Stimulated activated effector memory CD8-positive, alpha-beta T cell treated with anti-CD3 and anti-CD28 coated beads, Interleukin-12 subunit alpha, Interleukin-12 subunit beta, amount 100 ng/mL, for 72 hours (primary cell): Measurements from ENCODE around the gene DIS3L2.

Source experiments
- ATAC-seq: fragments of 150-1000 bp; cut with Tn5 transposase; 2 replicates; pipeline ENCODE4 v1.10.0; 2021
- DNase-seq, 2 donors: peaks; one replicate each; pipeline ENCODE4 v3.0.0; 2021 to 2022; ENCODE audit warnings: low spot score in 2 of 2
- H3K27ac Mint-ChIP-seq: one replicate; pipeline ENCODE4 v1.8.0; 2022; ENCODE audit warnings: mild to moderate bottlenecking, mixed read lengths
- H3K36me3 Mint-ChIP-seq: one replicate; pipeline ENCODE4 v1.8.0; 2022; ENCODE audit warnings: mild to moderate bottlenecking, mixed read lengths
- H3K4me1 Mint-ChIP-seq: one replicate; pipeline ENCODE4 v1.8.0; 2022; ENCODE audit warnings: mixed read lengths
- H3K4me3 Mint-ChIP-seq: one replicate; pipeline ENCODE4 v1.8.0; 2022; ENCODE audit warnings: mild to moderate bottlenecking, mixed read lengths
- H3K9me3 Mint-ChIP-seq: one replicate; pipeline ENCODE4 v1.8.0; 2022; ENCODE audit warnings: mixed read lengths

DIS3L2 gene

GRCh38 chr2:231926180-231926741 lies 35.3 kb upstream of the DIS3L2 start, which contains the start of gene NPPC:
TSS of gene NPPC (minus strand) at chr2:231926396. CDS start at chr2:231926249, 147 bp downstream.
- no peaks in the 10 kb centered on the region for H3K36me3 Mint-ChIP-seq
- H3K4me3 Mint-ChIP-seq, result peak within 1 kb of the TSS; percentile 53
- H3K9me3 Mint-ChIP-seq, result no peaks in the 10 kb centered on the region
- H3K27ac Mint-ChIP-seq, result no peak within 1 kb of the TSS
- ATAC-seq (peak; percentile 83), DNase-seq (peak; percentile 31 to 77)
- H3K4me1 Mint-ChIP-seq, result peaks cover 23% of the 10 kb centered on the region

- Mint-ChIP-seq H3K9me3 (no peaks in the 10 kb centered on the region), H3K4me3 (peak overlapping the region; percentile 53), H3K4me1 (peaks cover 23% of the 10 kb centered on the region), H3K36me3 (no peaks in the 10 kb centered on the region), H3K27ac (no peak overlapping the region)
- ATAC-seq (peak; percentile 15), DNase-seq (no peak)
Observed at GRCh38 chr2:231926761-231927565, 34.5 kb upstream of the DIS3L2 start.

GRCh38 chr2:231927566-231927890 lies 34.0 kb upstream of the DIS3L2 start:
- ATAC-seq (no peak), DNase-seq (no peak)
- Mint-ChIP-seq H3K27ac (no peak overlapping the region), H3K36me3 (no peaks in the 10 kb centered on the region), H3K9me3 (no peaks in the 10 kb centered on the region), H3K4me3 (peak overlapping the region; percentile 53), H3K4me1 (peaks cover 23% of the 10 kb centered on the region)

GRCh38 chr2:231928481-231928880 lies 33.0 kb upstream of the DIS3L2 start:
- Mint-ChIP-seq H3K36me3 (no peaks in the 10 kb centered on the region), H3K4me3 (no peak overlapping the region), H3K9me3 (no peaks in the 10 kb centered on the region), H3K4me1 (peaks cover 23% of the 10 kb centered on the region), H3K27ac (no peak overlapping the region)
- DNase-seq, result peak in 1 of 2 donors; percentile 49
- ATAC-seq, result no peak

GRCh38 chr2:231928901-231929725 lies 32.4 kb upstream of the DIS3L2 start:
- Mint-ChIP-seq H3K27ac (no peak overlapping the region), H3K4me1 (peaks cover 20% of the 10 kb centered on the region), H3K4me3 (no peak overlapping the region), H3K9me3 (no peaks in the 10 kb centered on the region), H3K36me3 (no peaks in the 10 kb centered on the region)
- DNase-seq (peak in 1 of 2 donors; percentile 45), ATAC-seq (no peak)

GRCh38 chr2:231929961-231930592 lies 31.4 kb upstream of the DIS3L2 start:
- Mint-ChIP-seq H3K9me3 (no peaks in the 10 kb centered on the region), H3K4me1 (peaks cover 12% of the 10 kb centered on the region), H3K4me3 (no peak overlapping the region), H3K36me3 (no peaks in the 10 kb centered on the region), H3K27ac (no peak overlapping the region)
- DNase-seq (peak in 1 of 2 donors; percentile 62), ATAC-seq (no peak)

- Mint-ChIP-seq H3K27ac (no peak overlapping the region), H3K4me1 (peaks cover 12% of the 10 kb centered on the region), H3K4me3 (no peak overlapping the region), H3K36me3 (no peaks in the 10 kb centered on the region), H3K9me3 (no peaks in the 10 kb centered on the region)
- ATAC-seq, result no peak
- DNase-seq, result peak in 1 of 2 donors; percentile 43
Observed at GRCh38 chr2:231930593-231931281, 30.8 kb upstream of the DIS3L2 start.

GRCh38 chr2:231931481-231931915 lies 30.0 kb upstream of the DIS3L2 start:
- H3K9me3 Mint-ChIP-seq, result no peaks in the 10 kb centered on the region
- H3K36me3 Mint-ChIP-seq, result no peaks in the 10 kb centered on the region
- no peak for DNase-seq
- peaks cover 11% of the 10 kb centered on the region for H3K4me1 Mint-ChIP-seq
- no peak overlapping the region for H3K27ac Mint-ChIP-seq
- no peak for ATAC-seq
- H3K4me3 Mint-ChIP-seq, result no peak overlapping the region

- DNase-seq (no peak), ATAC-seq (no peak)
- Mint-ChIP-seq H3K4me1 (no peaks in the 10 kb centered on the region), H3K36me3 (no peaks in the 10 kb centered on the region), H3K27ac (no peak overlapping the region), H3K4me3 (no peak overlapping the region), H3K9me3 (no peaks in the 10 kb centered on the region)
Observed at GRCh38 chr2:231932711-231932970, 28.9 kb upstream of the DIS3L2 start.

GRCh38 chr2:231932985-231933915 lies 28.3 kb upstream of the DIS3L2 start:
- no peaks in the 10 kb centered on the region for H3K9me3 Mint-ChIP-seq
- H3K4me1 Mint-ChIP-seq, result no peaks in the 10 kb centered on the region
- H3K36me3 Mint-ChIP-seq, result no peaks in the 10 kb centered on the region
- ATAC-seq (peak; percentile 3), DNase-seq (peak in 1 of 2 donors; percentile 46)
- no peak overlapping the region for H3K27ac Mint-ChIP-seq
- no peak overlapping the region for H3K4me3 Mint-ChIP-seq

- DNase-seq (peak in 1 of 2 donors; percentile 45), ATAC-seq (peak; percentile 30)
- no peaks in the 10 kb centered on the region for H3K36me3 Mint-ChIP-seq
- H3K4me1 Mint-ChIP-seq, result no peaks in the 10 kb centered on the region
- H3K4me3 Mint-ChIP-seq, result no peak overlapping the region
- H3K9me3 Mint-ChIP-seq, result no peaks in the 10 kb centered on the region
- H3K27ac Mint-ChIP-seq, result no peak overlapping the region
Observed at GRCh38 chr2:231933916-231934401, 27.6 kb upstream of the DIS3L2 start.

GRCh38 chr2:231934441-231935206 lies 26.9 kb upstream of the DIS3L2 start:
- Mint-ChIP-seq H3K4me1 (no peaks in the 10 kb centered on the region), H3K27ac (no peak overlapping the region), H3K4me3 (no peak overlapping the region), H3K9me3 (no peaks in the 10 kb centered on the region), H3K36me3 (no peaks in the 10 kb centered on the region)
- no peak for DNase-seq
- no peak for ATAC-seq

GRCh38 chr2:231935207-231935524 lies 26.3 kb upstream of the DIS3L2 start:
- ATAC-seq (no peak), DNase-seq (no peak)
- H3K27ac Mint-ChIP-seq, result no peak overlapping the region
- no peaks in the 10 kb centered on the region for H3K36me3 Mint-ChIP-seq
- no peak overlapping the region for H3K4me3 Mint-ChIP-seq
- no peaks in the 10 kb centered on the region for H3K4me1 Mint-ChIP-seq
- H3K9me3 Mint-ChIP-seq, result no peaks in the 10 kb centered on the region
